HCT116 (cell line): ENCODE results near the gene SOX1. TPM values are rescaled to one million over a fixed set of nuclear protein-coding genes. Genes with fewer than 3 reads are reported as not detected.

Experiments
- ATAC-seq: fragments of 200-7000 bp; cut with Tn5 transposase; 2 replicates; pipeline ENCODE4 v1.9.1; 2020; ENCODE audit warnings: mild to moderate bottlenecking, moderate library complexity
- BruUV-seq: library from RNA; stranded (reverse); fragments of 400-500 nt; replicated peaks from 2 replicates; lab custom pipeline; 2021; lab: Mats Ljungman, UMichigan
- CTCF ChIA-PET: fragments of 300-600 bp; sonication (Branson Sonifier 250); formaldehyde crosslinking; loops from one replicate; lab custom pipeline; 2021; ENCODE audit warnings: antibody characterized with exemption; lab: Charles Lee
- POLR2A ChIA-PET: fragments of 300-600, 350-600 bp; sonication (Branson Sonifier 250); formaldehyde crosslinking; loops from one replicate; lab custom pipeline; 2021; ENCODE audit warnings: antibody characterized with exemption; lab: Charles Lee
- RAD21 ChIA-PET, 2 experiments: fragments of 300-600 bp; sonication (Branson Sonifier 250); formaldehyde crosslinking; loops; one replicate each; lab custom pipeline; 2023; ENCODE audit warnings: low total read pairs in 2 of 2; ENCODE audit not compliant: uncharacterized antibody in 2 of 2, unreplicated experiment in 2 of 2, low non-redundant PET in 1 of 2; lab: Charles Lee
- DNase-seq: peaks from one replicate; pipeline ENCODE4 v3.0.0-alpha.2; 2010; ENCODE audit warnings: low read depth, low spot score
- H2AFZ ChIP-seq: fragments of 200-600 bp; shearing (Covaris generic), sonication (generic); 2 replicates; pipeline ENCODE4 v1.6.1; 2017; ENCODE audit warnings: low read depth, mixed run types, mixed read lengths, antibody characterized with exemption, low read length; ENCODE audit not compliant: poor library complexity, severe bottlenecking
- H3K27ac ChIP-seq: 2 replicates; pipeline ENCODE4 v1.5.1; 2012; ENCODE audit warnings: low read depth, low read length
- H3K27me3 ChIP-seq: fragments of 200-600 bp; sonication (generic); 2 replicates; pipeline ENCODE4 v1.6.1; 2016; ENCODE audit warnings: mixed run types, low read length, mixed read lengths; ENCODE audit not compliant: insufficient read depth
- H3K36me3 ChIP-seq, 2 experiments: fragments of 200-500 bp in 1 of 2; fragments of 200-600 bp in 1 of 2; sonication (Bioruptor generic) in 1 of 2; sonication (generic) in 1 of 2; 2 replicates each; pipeline versions ENCODE4 v1.5.1 to v1.6.1; 2014 to 2016; ENCODE audit warnings: low read length in 2 of 2, inconsistent platforms in 1 of 2, mixed read lengths in 1 of 2, mixed run types in 1 of 2; ENCODE audit not compliant: insufficient read depth in 2 of 2, control insufficient read depth in 1 of 2
- H3K4me1 ChIP-seq, 2 experiments: fragments of 200-600 bp in 1 of 2; sonication (generic) in 1 of 2; 2 replicates each; pipeline versions ENCODE4 v1.5.1 to v1.6.1; 2012 to 2017; ENCODE audit warnings: low read length in 2 of 2, inconsistent platforms in 1 of 2, mild to moderate bottlenecking in 1 of 2, mixed read lengths in 1 of 2, mixed run types in 1 of 2, moderate library complexity in 1 of 2; ENCODE audit not compliant: insufficient read depth in 2 of 2, control insufficient read depth in 1 of 2
- H3K4me2 ChIP-seq: fragments of 200-600 bp; sonication (generic); 2 replicates; pipeline ENCODE4 v1.6.1; 2017; ENCODE audit warnings: mixed run types, low read length, mixed read lengths
- H3K4me3 ChIP-seq, 2 experiments: fragments of 200-600 bp in 1 of 2; sonication (generic) in 1 of 2; replicated peaks in 1 of 2; 2 replicates each; pipeline ENCODE4 v1.5.1; 2011 to 2016; ENCODE audit warnings: low read length in 2 of 2, control low read depth in 1 of 2, low read depth in 1 of 2, mild to moderate bottlenecking in 1 of 2, mixed read lengths in 1 of 2, mixed run types in 1 of 2
- H3K79me2 ChIP-seq: fragments of 200-600 bp; sonication (generic); 2 replicates; pipeline ENCODE4 v1.6.1; 2017; ENCODE audit warnings: mild to moderate bottlenecking, mixed run types, low read length, moderate library complexity, mixed read lengths; ENCODE audit not compliant: insufficient read depth
- H3K9ac ChIP-seq: fragments of 200-600 bp; sonication (generic); 2 replicates; pipeline ENCODE4 v1.6.1; 2016; ENCODE audit warnings: low read length, mixed read lengths
- H3K9me2 ChIP-seq: fragments of 200-600 bp; sonication (generic), shearing (Covaris generic); 2 replicates; pipeline ENCODE4 v1.6.1; 2017; ENCODE audit warnings: mixed run types, mild to moderate bottlenecking, moderate library complexity; ENCODE audit not compliant: insufficient read depth
- H3K9me3 ChIP-seq, 2 experiments: fragments of 200-500 bp in 1 of 2; fragments of 200-600 bp in 1 of 2; sonication (Bioruptor generic) in 1 of 2; sonication (generic) in 1 of 2; 2 replicates each; pipeline ENCODE4 v1.6.1; 2014 to 2017; ENCODE audit warnings: low read length in 2 of 2, mixed read lengths in 2 of 2, inconsistent platforms in 1 of 2, low read depth in 1 of 2, mild to moderate bottlenecking in 1 of 2, mixed run types in 1 of 2, moderate library complexity in 1 of 2; ENCODE audit not compliant: control insufficient read depth in 1 of 2, insufficient read depth in 1 of 2
- H4K20me1 ChIP-seq: fragments of 200-600 bp; sonication (generic), shearing (Covaris generic); 2 replicates; pipeline ENCODE4 v1.6.1; 2017; ENCODE audit warnings: mixed run types, mild to moderate bottlenecking, moderate library complexity; ENCODE audit not compliant: insufficient read depth
- CBX3 ChIP-seq: IDR thresholded peaks from 2 replicates; pipeline ENCODE4 v1.6.1; 2012; ENCODE audit warnings: low read depth
- ELF1 ChIP-seq: IDR thresholded peaks from 2 replicates; pipeline ENCODE4 v1.6.1; 2012; ENCODE audit warnings: low read depth, borderline replicate concordance
- FOSL1 ChIP-seq: IDR thresholded peaks from 2 replicates; pipeline ENCODE4 v1.6.1; 2012; ENCODE audit warnings: low read depth
- JUND ChIP-seq: IDR thresholded peaks from 2 replicates; pipeline ENCODE4 v1.6.1; 2012
- REST ChIP-seq: IDR thresholded peaks from 2 replicates; pipeline ENCODE4 v1.6.1; 2012; ENCODE audit warnings: low read depth
- SP1 ChIP-seq: IDR thresholded peaks from 2 replicates; pipeline ENCODE4 v1.6.1; 2012; ENCODE audit warnings: low read depth
- TCF7L2 ChIP-seq: IDR thresholded peaks from 2 replicates; pipeline ENCODE4 v1.7.0; 2011; ENCODE audit warnings: borderline replicate concordance, inconsistent platforms; ENCODE audit not compliant: insufficient read depth, insufficient read length; ENCODE audit errors: extremely low read depth
- ZNF274 ChIP-seq: fragments of 200-500 bp; sonication (Bioruptor generic); IDR thresholded peaks from 2 replicates; pipeline ENCODE4 v1.6.1; 2014; ENCODE audit warnings: mild to moderate bottlenecking, low read depth, low read length, inconsistent platforms
- intact Hi-C: fragments of 100-400 bp; cut with micrococcal nuclease; formaldehyde crosslinking; loops from 2 replicates; pipeline ENCODE4 v1.10.0; 2022
- total RNA-seq: library from RNA; stranded (reverse); gene quantifications from one replicate; pipeline ENCODE4 v1.2.1, GENCODE V29; 2021; ENCODE audit not compliant: unreplicated experiment
- TF ChIP-seq, protein P1 (sequence below): IDR thresholded peaks from 2 replicates; pipeline ENCODE4 v1.6.1; 2012

SOX1 gene
- total RNA-seq, 1 experiment from 2014 or later, result not detected

GRCh38 chr13:112056284-112056727 lies 10.6 kb upstream of the SOX1 start:
- BruUV-seq, result no TSS peak
- ChIA-PET CTCF (no interaction called here), POLR2A (no interaction called here), RAD21 (no interaction called here)
- Histone ChIP-seq H3K4me1 (no peaks in the 10 kb centered on the region), H3K79me2 (no peaks in the 10 kb centered on the region), H3K9me3 (no peaks in the 10 kb centered on the region), H3K36me3 (no peaks in the 10 kb centered on the region), H2AFZ (no peak overlapping the region), H3K27me3 (peaks cover 12% of the 10 kb centered on the region; the same call in 1 of the 2 replicates), H3K4me2 (no peak overlapping the region), H3K4me3 (no peak overlapping the region), H4K20me1 (no peaks in the 10 kb centered on the region), H3K9me2 (no peaks in the 10 kb centered on the region), H3K27ac (no peak overlapping the region), H3K9ac (no peak overlapping the region)
- DNase-seq (no peak), ATAC-seq (no peak)
- intact Hi-C loops, result no loop called here
- no peak for TF ChIP-seq ZNF274
- TF ChIP-seq REST, result no peak
- TF ChIP-seq JUND, result no peak
- no peak for TF ChIP-seq ELF1
- TF ChIP-seq SP1, result no peak
- TF ChIP-seq FOSL1, result no peak
- TF ChIP-seq TCF7L2, result no peak
- TF ChIP-seq, protein P1, sequence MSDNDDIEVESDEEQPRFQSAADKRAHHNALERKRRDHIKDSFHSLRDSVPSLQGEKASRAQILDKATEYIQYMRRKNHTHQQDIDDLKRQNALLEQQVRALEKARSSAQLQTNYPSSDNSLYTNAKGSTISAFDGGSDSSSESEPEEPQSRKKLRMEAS, result no peak
- TF ChIP-seq CBX3, result no peak
